ENCODE results near the gene TUBA4B. TPM values are rescaled to one million over a fixed set of nuclear protein-coding genes. Genes with fewer than 3 reads are reported as not detected.

Gene TUBA4B
- total RNA-seq, 1 experiment from 2014 or later = not detected

- POLR2A ChIA-PET = no interaction called here
These were observed 38.4 kb downstream of the TUBA4B start for GRCh38 chr2:219291394-219291793.

GRCh38 chr2:219291910-219292490 lies 39.0 kb downstream of the TUBA4B start:
- intact Hi-C loops (cut with micrococcal nuclease; ENCODE audit: unreplicated experiment) (no loop called here), in situ Hi-C loops (cut with HindIII; ENCODE audit: low pct_unique_long_range_greater_than_20kb, low sequenced_read_pairs) (no loop called here)
- DNase-seq (ENCODE audit: low read depth, low spot score) (no peak), ATAC-seq (no peak)
- POLR2A ChIA-PET = no interaction called here
- Histone ChIP-seq H3K36me3 (ENCODE audit: control insufficient read depth, insufficient read depth, low read length) (no peaks in the 10 kb centered on the region), H3K4me3 (ENCODE audit: low read depth in 2 of 2, low read length in 2 of 2) (no peak overlapping the region), H3K27ac (ENCODE audit: low read length) (no peak overlapping the region), H3K4me1 (ENCODE audit: control insufficient read depth, insufficient read depth, low read length) (peaks cover 4% of the 10 kb centered on the region; the same call in 1 of the 2 replicates), H3K27me3 (ENCODE audit: control insufficient read depth, insufficient read depth, low read length) (no peaks in the 10 kb centered on the region), H3K9me3 (ENCODE audit: control insufficient read depth, insufficient read depth, low read depth, low read length) (no peaks in the 10 kb centered on the region)
- no TSS peak for BruUV-seq (replicated peaks)
- TF ChIP-seq SIN3A (IDR thresholded peaks at IDR 0.05; ENCODE audit: borderline replicate concordance, insufficient read depth, low read depth, low read length) (no peak), CTCF (IDR thresholded peaks at IDR 0.05) (no peak), POLR2AphosphoS5 (IDR thresholded peaks at IDR 0.05; ENCODE audit: low read depth, low read length) (no peak), REST (IDR thresholded peaks at IDR 0.05; ENCODE audit: insufficient read depth in 1 of 2, low read depth in 2 of 2, low read length in 1 of 2) (no peak), TCF7L2 (IDR thresholded peaks at IDR 0.05; ENCODE audit: low read depth, low read length) (no peak)
- CTCF ChIA-PET = interaction anchor here (0.6 to 2.2 kb wide), 2 partner anchors 13 to 48 kb away, joined by 6 to 17 read pairs; partner anchors contain the start of gene DNAJB2

More at GRCh38 chr2:219291394-219291793, 38.4 kb downstream of the TUBA4B start:
- no peak overlapping the region for H3K27ac ChIP-seq (ENCODE audit: low read length)
- CTCF ChIA-PET = interaction anchor here (2.2 kb wide), 1 partner anchor 12 kb away, joined by 17 read pairs; the partner anchor contains the start of gene DNAJB2
- in situ Hi-C loops (cut with HindIII; ENCODE audit: low pct_unique_long_range_greater_than_20kb, low sequenced_read_pairs) = no loop called here
- H3K36me3 ChIP-seq (ENCODE audit: control insufficient read depth, insufficient read depth, low read length) = no peaks in the 10 kb centered on the region
- H3K4me1 ChIP-seq (ENCODE audit: control insufficient read depth, insufficient read depth, low read length) = peaks cover 4% of the 10 kb centered on the region; the same call in 1 of the 2 replicates
- no peak for ATAC-seq
- intact Hi-C loops (cut with micrococcal nuclease; ENCODE audit: unreplicated experiment) = no loop called here
- no peak for DNase-seq (ENCODE audit: low read depth, low spot score)
- no peaks in the 10 kb centered on the region for H3K9me3 ChIP-seq (ENCODE audit: control insufficient read depth, insufficient read depth, low read depth, low read length)
- H3K27me3 ChIP-seq (ENCODE audit: control insufficient read depth, insufficient read depth, low read length) = no peaks in the 10 kb centered on the region
- no peak overlapping the region for H3K4me3 ChIP-seq (ENCODE audit: low read depth in 2 of 2, low read length in 2 of 2)
- no TSS peak for BruUV-seq (replicated peaks)
- TF ChIP-seq TCF7L2 (IDR thresholded peaks at IDR 0.05; ENCODE audit: low read depth, low read length) (no peak), REST (IDR thresholded peaks at IDR 0.05; ENCODE audit: insufficient read depth in 1 of 2, low read depth in 2 of 2, low read length in 1 of 2) (no peak), CTCF (IDR thresholded peaks at IDR 0.05) (no peak), POLR2AphosphoS5 (IDR thresholded peaks at IDR 0.05; ENCODE audit: low read depth, low read length) (no peak), SIN3A (IDR thresholded peaks at IDR 0.05; ENCODE audit: borderline replicate concordance, insufficient read depth, low read depth, low read length) (no peak)

Measured in Panc1 (cell line).